ENCODE data around the gene PDE6A.
"Not testable (repeated sequence)": the region's sequence is repeated elsewhere in the genome, so short reads cannot be mapped to it uniquely, and the experiment has no call there.

PDE6A gene

GRCh38 chr5:149951138-149951749 is 6.7 kb upstream of the PDE6A start:
- DNase-seq: no peak

GRCh38 chr5:149948993-149949392 is 4.4 kb upstream of the PDE6A start:
- no peak for DNase-seq

- DNase-seq: no peak
Measured at GRCh38 chr5:149946118-149946517, 1.5 kb upstream of the PDE6A start.

- not testable (repeated sequence) for DNase-seq
Measured at GRCh38 chr5:149943177-149943949, 1.2 kb downstream of the PDE6A start.

- DNase-seq: not testable (repeated sequence)
Measured at GRCh38 chr5:149942741-149943169, 1.8 kb downstream of the PDE6A start.

GRCh38 chr5:149942199-149942598 is 2.4 kb downstream of the PDE6A start:
- no peak for DNase-seq

GRCh38 chr5:149941795-149942194 is 2.8 kb downstream of the PDE6A start:
- DNase-seq: no peak

- DNase-seq: no peak
Measured at GRCh38 chr5:149940941-149941644, 3.5 kb downstream of the PDE6A start.

GRCh38 chr5:149940077-149940574 is 4.5 kb downstream of the PDE6A start:
- DNase-seq: no peak

- no peak for DNase-seq
Measured at GRCh38 chr5:149939546-149939945, 5.0 kb downstream of the PDE6A start.

GRCh38 chr5:149938791-149939358 is 5.7 kb downstream of the PDE6A start:
- DNase-seq: peak; percentile 64

GRCh38 chr5:149938279-149938678 is 6.3 kb downstream of the PDE6A start:
- DNase-seq: peak; percentile 82

- DNase-seq: no peak
Measured at GRCh38 chr5:149937610-149938009, 7.0 kb downstream of the PDE6A start.

GRCh38 chr5:149936700-149937091 is 7.9 kb downstream of the PDE6A start:
- peak; percentile 48 for DNase-seq

GRCh38 chr5:149936044-149936699 is 8.4 kb downstream of the PDE6A start:
- DNase-seq: no peak

GRCh38 chr5:149935431-149935901 is 9.1 kb downstream of the PDE6A start:
- DNase-seq: no peak

- DNase-seq: no peak
Measured at GRCh38 chr5:149932445-149933350, 11.9 kb downstream of the PDE6A start.

GRCh38 chr5:149931992-149932436 is 12.6 kb downstream of the PDE6A start:
- DNase-seq: no peak

- DNase-seq: no peak
Measured at GRCh38 chr5:149930749-149931574, 13.6 kb downstream of the PDE6A start.

- no peak for DNase-seq
Measured at GRCh38 chr5:149930043-149930748, 14.4 kb downstream of the PDE6A start.
